HFFc6 (cell line): ENCODE results near the gene CLSTN2. TPM values are rescaled to one million over a fixed set of nuclear protein-coding genes. Genes with fewer than 3 reads are reported as not detected.

Source experiments
- DNase-seq: peaks from one replicate; pipeline ENCODE4 v3.0.0-alpha.2; 2018
- H3K27ac Mint-ChIP-seq: 2 replicates; pipeline ENCODE4 v1.8.0; 2020; ENCODE audit warnings: mild to moderate bottlenecking, mixed read lengths
- H3K27me3 Mint-ChIP-seq: 2 replicates; pipeline ENCODE4 v1.8.0; 2021; ENCODE audit warnings: mild to moderate bottlenecking, moderate library complexity, mixed read lengths; ENCODE audit not compliant: insufficient read depth
- H3K36me3 Mint-ChIP-seq: 2 replicates; pipeline ENCODE4 v1.8.0; 2021; ENCODE audit warnings: low read depth, mixed read lengths
- H3K4me1 Mint-ChIP-seq: 2 replicates; pipeline ENCODE4 v1.8.0; 2020; ENCODE audit warnings: low read depth, mixed read lengths
- H3K4me3 Mint-ChIP-seq: 2 replicates; pipeline ENCODE4 v1.8.0; 2020; ENCODE audit warnings: mild to moderate bottlenecking, moderate library complexity, mixed read lengths
- H3K9me3 Mint-ChIP-seq: 2 replicates; pipeline ENCODE4 v1.8.0; 2020; ENCODE audit warnings: mild to moderate bottlenecking, mixed read lengths
- total RNA-seq, 6 experiments: library from RNA; stranded (reverse); fragmentation: NEBNext Ultra II Directional; extraction: Animal tissue kit (Norgen Biotek cat#: 25700); gene quantifications; 2 replicates in 1 of 6; 3 replicates in 5 of 6; pipeline ENCODE4 v1.2.3, GENCODE V29; 2021
- TF ChIP-seq, protein P1 (sequence below): fragments of 200-600 bp; sonication (generic); IDR thresholded peaks from 2 replicates; pipeline ENCODE4 v1.5.0; 2021; ENCODE audit warnings: antibody characterized with exemption, mild to moderate bottlenecking

The CLSTN2 gene
- total RNA-seq, 6 experiments from 2014 or later: 0.05 TPM; not detected in 5

DNA sequence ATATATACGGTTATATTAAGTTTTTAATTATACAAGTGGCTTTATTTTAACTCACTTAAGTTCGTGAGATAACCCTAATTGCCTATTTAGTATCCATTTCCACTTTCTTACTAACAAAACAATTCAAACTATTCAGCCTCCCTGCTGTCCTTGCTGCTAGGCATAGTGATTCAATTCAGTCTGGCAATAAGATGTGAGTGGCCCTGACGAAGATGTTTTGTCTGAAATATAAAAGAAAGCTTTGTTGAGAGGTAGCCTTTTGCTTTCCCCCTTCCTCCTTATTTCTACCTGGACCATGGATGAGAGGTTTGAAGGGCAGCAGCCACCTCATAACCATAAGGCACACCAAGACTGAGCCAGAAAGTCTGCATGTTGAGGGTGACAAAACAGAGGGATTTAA is 653.6 kb downstream of the CLSTN2 start:
- no peak for DNase-seq
- 0 out of 2 replicates have a peak, but pooled peaks cover 4% of the 10 kb centered on the region for H3K36me3 Mint-ChIP-seq
- H3K4me3 Mint-ChIP-seq: no peak overlapping the region
- no peaks in the 10 kb centered on the region for H3K27me3 Mint-ChIP-seq
- no peak overlapping the region for H3K27ac Mint-ChIP-seq
- TF ChIP-seq, protein P1, sequence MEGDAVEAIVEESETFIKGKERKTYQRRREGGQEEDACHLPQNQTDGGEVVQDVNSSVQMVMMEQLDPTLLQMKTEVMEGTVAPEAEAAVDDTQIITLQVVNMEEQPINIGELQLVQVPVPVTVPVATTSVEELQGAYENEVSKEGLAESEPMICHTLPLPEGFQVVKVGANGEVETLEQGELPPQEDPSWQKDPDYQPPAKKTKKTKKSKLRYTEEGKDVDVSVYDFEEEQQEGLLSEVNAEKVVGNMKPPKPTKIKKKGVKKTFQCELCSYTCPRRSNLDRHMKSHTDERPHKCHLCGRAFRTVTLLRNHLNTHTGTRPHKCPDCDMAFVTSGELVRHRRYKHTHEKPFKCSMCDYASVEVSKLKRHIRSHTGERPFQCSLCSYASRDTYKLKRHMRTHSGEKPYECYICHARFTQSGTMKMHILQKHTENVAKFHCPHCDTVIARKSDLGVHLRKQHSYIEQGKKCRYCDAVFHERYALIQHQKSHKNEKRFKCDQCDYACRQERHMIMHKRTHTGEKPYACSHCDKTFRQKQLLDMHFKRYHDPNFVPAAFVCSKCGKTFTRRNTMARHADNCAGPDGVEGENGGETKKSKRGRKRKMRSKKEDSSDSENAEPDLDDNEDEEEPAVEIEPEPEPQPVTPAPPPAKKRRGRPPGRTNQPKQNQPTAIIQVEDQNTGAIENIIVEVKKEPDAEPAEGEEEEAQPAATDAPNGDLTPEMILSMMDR: no peak
- peaks cover 46% of the 10 kb centered on the region for H3K9me3 Mint-ChIP-seq
- no peaks in the 10 kb centered on the region for H3K4me1 Mint-ChIP-seq

DNA sequence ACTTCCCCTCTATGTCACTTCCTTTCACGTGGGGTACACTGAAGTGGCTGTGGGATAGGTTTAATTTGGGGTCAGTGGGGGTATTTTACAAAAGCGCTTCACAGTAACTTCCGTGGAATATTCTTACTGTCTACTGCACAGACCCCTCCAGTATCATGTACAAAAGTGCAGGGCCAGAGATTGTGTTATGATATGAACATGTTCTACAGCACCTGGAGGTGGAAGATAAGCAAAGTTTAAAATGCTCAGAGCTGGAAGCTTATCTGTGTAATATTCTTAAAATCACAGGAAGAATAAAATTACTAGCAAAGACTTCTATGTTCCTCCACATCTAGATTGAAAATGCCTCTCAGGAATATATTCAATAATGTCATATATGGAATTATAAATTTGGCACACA is 658.8 kb downstream of the CLSTN2 start:
- H3K36me3 Mint-ChIP-seq: no peaks in the 10 kb centered on the region
- TF ChIP-seq, protein P1: no peak
- H3K9me3 Mint-ChIP-seq: peaks cover 25% of the 10 kb centered on the region
- no peaks in the 10 kb centered on the region for H3K27me3 Mint-ChIP-seq
- H3K27ac Mint-ChIP-seq: no peak overlapping the region
- no peak for DNase-seq
- no peaks in the 10 kb centered on the region for H3K4me1 Mint-ChIP-seq
- no peak overlapping the region for H3K4me3 Mint-ChIP-seq

DNA sequence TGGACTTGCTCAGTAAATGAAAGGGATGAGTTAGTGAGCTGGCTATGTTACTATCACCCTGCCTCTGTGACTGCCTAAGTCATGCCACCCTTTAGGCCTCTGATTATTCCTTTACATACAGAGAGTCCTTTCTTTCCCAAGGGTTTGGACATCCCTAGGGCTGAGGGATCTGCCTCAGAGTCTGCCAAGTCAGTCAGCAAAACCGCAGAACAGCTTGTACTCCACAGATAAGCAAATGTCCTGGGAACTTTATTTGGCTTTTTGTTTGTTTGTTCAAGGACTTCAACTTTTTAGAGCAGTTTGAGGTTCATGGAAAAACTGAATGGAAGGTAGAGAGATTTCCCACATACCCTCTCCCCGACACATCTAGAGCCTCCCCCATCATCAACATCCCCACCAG is 660.3 kb downstream of the CLSTN2 start:
- Mint-ChIP-seq H3K27ac (no peak overlapping the region), H3K36me3 (no peaks in the 10 kb centered on the region), H3K4me1 (no peaks in the 10 kb centered on the region), H3K4me3 (no peak overlapping the region), H3K9me3 (peaks cover 24% of the 10 kb centered on the region), H3K27me3 (no peaks in the 10 kb centered on the region)
- DNase-seq: no peak
- TF ChIP-seq, protein P1: no peak

DNA sequence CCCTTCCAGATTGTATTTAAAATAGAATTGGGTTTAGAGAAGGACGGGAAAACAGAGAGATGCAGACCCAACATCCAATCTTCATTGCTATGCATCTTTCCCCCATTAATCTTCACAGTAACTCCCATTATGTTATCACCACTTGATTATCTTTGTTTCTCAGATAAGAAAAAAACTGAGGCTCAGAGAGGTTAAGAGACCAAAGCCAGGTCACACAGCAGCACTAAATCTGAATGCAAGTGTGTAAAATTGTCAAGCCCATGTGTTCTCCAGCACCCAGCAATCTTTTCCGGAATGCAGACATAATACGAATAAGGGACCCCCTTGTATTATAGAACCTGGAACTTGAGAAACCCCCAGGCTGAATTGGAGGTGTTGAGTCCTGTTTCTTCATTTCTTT is 662.4 kb downstream of the CLSTN2 start:
- no peak for DNase-seq
- Mint-ChIP-seq H3K27ac (no peak overlapping the region), H3K4me3 (no peak overlapping the region), H3K9me3 (peaks cover 35% of the 10 kb centered on the region), H3K4me1 (no peaks in the 10 kb centered on the region), H3K27me3 (no peaks in the 10 kb centered on the region), H3K36me3 (no peaks in the 10 kb centered on the region)
- TF ChIP-seq, protein P1: no peak

DNA sequence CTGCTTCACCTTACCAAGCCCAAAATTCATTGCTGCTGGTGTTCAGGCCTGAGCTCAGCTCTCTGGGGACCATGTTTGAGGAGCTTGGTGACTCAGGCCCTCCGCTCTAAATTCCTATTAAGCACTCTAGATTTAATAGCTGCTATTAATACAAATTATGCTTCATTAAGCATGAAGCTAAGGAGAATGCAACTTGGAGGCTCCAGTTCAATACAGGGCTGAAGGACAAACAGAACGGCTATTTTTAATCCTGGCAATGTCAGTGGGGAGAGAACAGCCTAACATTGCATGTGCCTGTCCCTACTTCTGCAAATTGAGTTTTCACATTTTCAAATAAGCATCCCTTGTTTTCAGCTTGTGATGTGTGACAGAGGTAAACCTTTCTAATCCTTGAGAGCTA is 662.8 kb downstream of the CLSTN2 start:
- TF ChIP-seq, protein P1: no peak
- no peak overlapping the region for H3K4me3 Mint-ChIP-seq
- H3K27ac Mint-ChIP-seq: no peak overlapping the region
- no peaks in the 10 kb centered on the region for H3K36me3 Mint-ChIP-seq
- DNase-seq: no peak
- no peaks in the 10 kb centered on the region for H3K27me3 Mint-ChIP-seq
- no peaks in the 10 kb centered on the region for H3K4me1 Mint-ChIP-seq
- H3K9me3 Mint-ChIP-seq: peaks cover 34% of the 10 kb centered on the region

DNA sequence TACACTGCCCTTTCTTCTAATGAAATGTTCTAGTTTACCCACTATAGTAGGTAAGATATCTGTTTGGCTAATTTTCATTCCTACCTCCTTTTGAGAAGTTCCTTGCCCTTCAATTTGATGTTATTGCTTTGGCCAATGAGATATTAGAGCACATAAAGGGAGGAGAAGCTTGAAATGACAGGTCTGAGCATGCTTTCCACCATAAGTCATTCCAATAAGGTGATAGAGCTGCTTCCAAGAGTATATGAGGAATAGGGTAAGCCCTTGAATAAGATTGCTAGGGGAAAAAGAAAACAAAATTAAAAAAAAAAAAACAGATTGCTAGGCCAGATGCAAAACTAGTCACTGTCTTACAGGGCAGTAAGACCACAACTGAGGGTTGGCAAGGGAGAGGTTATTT is 664.0 kb downstream of the CLSTN2 start:
- no peak for DNase-seq
- Mint-ChIP-seq H3K27ac (no peak overlapping the region), H3K27me3 (no peaks in the 10 kb centered on the region), H3K36me3 (no peaks in the 10 kb centered on the region), H3K4me1 (no peaks in the 10 kb centered on the region), H3K9me3 (peaks cover 24% of the 10 kb centered on the region), H3K4me3 (no peak overlapping the region)
- TF ChIP-seq, protein P1: no peak
